ENCODE results near the gene ATF6.

The ATF6 gene

DNA sequence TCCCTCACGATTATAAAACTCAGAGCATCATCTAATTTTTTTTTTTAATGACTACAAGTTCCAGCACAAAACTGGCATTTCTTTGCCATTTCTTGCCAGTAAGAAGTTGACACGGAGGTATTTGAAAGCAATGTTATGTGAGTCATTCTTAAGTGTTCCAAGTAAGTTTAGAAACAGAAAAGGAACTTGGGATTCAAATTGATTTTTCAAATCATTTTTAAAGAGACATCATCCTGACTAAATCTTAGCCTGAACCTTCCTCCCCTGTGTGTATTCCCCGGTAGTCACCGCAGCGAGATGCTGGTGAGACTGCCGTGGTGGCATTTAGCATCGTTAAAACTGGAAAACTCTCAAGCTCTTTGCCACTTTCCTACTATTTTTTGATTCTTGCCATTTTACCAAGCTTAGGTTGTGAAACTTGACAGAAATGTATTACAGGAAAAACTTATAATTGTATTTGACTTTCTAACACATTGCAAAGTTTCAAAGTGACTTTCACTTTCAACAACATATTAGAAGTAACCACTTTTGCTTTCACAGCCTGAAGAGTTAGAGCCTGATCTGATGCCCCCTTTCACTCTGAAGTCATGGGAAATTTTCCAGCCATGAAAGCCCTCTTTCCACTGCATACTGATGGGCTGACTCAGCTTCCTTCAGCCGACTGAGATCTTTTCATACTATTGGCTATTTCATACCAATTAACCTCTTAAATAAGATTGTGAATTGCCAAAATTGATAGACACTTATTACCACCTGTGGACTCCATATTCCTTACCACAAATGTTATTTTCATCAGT lies 196.2 kb downstream of the ATF6 start:
- Histone ChIP-seq H3K9ac (ENCODE audit: low read length) (no peak overlapping the region), H2AFZ (ENCODE audit: low read length) (no peak overlapping the region), H3K9me3 (replicated peaks; ENCODE audit: insufficient read depth, low read length) (no peaks in the 10 kb centered on the region), H3F3A (ENCODE audit: insufficient read depth, low read length) (no peaks in the 10 kb centered on the region), H3K4me3 (ENCODE audit: low read length) (no peak overlapping the region), H3K4me1 (ENCODE audit: low read length) (0 out of 2 replicates have a peak, but pooled peaks cover 7% of the 10 kb centered on the region), H3K9me2 (replicated peaks; ENCODE audit: insufficient read depth, low read length) (no peaks in the 10 kb centered on the region), H3K36me3 (replicated peaks; ENCODE audit: insufficient read depth, low read length) (peaks cover 3% of the 10 kb centered on the region), H3K27me3 (replicated peaks; ENCODE audit: insufficient read depth, low read length) (no peaks in the 10 kb centered on the region), H3K79me2 (ENCODE audit: low read length) (no peaks in the 10 kb centered on the region), H4K20me1 (ENCODE audit: insufficient read depth, low read length) (no peaks in the 10 kb centered on the region), H3K4me2 (ENCODE audit: low read depth, low read length) (no peak overlapping the region), H3K27ac (ENCODE audit: low read length) (no peak overlapping the region)
- peak; percentile 36 for DNase-seq
- TF ChIP-seq, protein P1, sequence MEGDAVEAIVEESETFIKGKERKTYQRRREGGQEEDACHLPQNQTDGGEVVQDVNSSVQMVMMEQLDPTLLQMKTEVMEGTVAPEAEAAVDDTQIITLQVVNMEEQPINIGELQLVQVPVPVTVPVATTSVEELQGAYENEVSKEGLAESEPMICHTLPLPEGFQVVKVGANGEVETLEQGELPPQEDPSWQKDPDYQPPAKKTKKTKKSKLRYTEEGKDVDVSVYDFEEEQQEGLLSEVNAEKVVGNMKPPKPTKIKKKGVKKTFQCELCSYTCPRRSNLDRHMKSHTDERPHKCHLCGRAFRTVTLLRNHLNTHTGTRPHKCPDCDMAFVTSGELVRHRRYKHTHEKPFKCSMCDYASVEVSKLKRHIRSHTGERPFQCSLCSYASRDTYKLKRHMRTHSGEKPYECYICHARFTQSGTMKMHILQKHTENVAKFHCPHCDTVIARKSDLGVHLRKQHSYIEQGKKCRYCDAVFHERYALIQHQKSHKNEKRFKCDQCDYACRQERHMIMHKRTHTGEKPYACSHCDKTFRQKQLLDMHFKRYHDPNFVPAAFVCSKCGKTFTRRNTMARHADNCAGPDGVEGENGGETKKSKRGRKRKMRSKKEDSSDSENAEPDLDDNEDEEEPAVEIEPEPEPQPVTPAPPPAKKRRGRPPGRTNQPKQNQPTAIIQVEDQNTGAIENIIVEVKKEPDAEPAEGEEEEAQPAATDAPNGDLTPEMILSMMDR (IDR thresholded peaks at IDR 0.05; ENCODE audit: low read length), result no peak
- TF ChIP-seq EZH2phosphoT487 (IDR thresholded peaks at IDR 0.05; ENCODE audit: low read length) (no peak), EZH2 (optimal IDR thresholded peaks at IDR 0.05; ENCODE audit: low read depth, low read length) (no peak)

DNA sequence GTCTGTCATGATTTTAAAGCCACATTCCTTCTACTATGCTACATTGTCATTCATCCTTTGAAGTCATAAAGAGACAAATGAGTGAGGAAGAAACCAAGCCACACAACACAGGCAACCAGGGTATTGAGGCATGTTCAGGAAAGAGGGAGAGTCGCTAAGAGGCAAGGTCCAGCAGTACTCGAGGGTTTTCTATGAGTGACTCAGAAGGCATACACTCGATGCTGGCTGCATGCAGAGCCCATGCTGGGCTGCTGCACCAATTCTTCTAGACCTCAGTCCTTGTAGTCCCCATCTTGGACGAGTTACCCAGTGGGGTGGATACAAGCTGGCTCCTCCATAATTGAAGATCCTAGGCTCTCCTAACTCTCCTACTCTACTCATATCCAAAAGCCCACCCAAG lies 199.9 kb downstream of the ATF6 start:
- no peaks in the 10 kb centered on the region for H3K79me2 ChIP-seq (ENCODE audit: low read length)
- no peak overlapping the region for H3K4me3 ChIP-seq (ENCODE audit: low read length)
- DNase-seq, result no peak
- no peaks in the 10 kb centered on the region for H4K20me1 ChIP-seq (ENCODE audit: insufficient read depth, low read length)
- no peak overlapping the region for H3K4me2 ChIP-seq (ENCODE audit: low read depth, low read length)
- no peak overlapping the region for H3K9ac ChIP-seq (ENCODE audit: low read length)
- no peak overlapping the region for H3K27ac ChIP-seq (ENCODE audit: low read length)
- H3K9me2 ChIP-seq (replicated peaks; ENCODE audit: insufficient read depth, low read length), result no peaks in the 10 kb centered on the region
- no peaks in the 10 kb centered on the region for H3K9me3 ChIP-seq (replicated peaks; ENCODE audit: insufficient read depth, low read length)
- no peaks in the 10 kb centered on the region for H3K27me3 ChIP-seq (replicated peaks; ENCODE audit: insufficient read depth, low read length)
- H3K36me3 ChIP-seq (replicated peaks; ENCODE audit: insufficient read depth, low read length), result no peaks in the 10 kb centered on the region
- TF ChIP-seq EZH2 (optimal IDR thresholded peaks at IDR 0.05; ENCODE audit: low read depth, low read length) (no peak), EZH2phosphoT487 (IDR thresholded peaks at IDR 0.05; ENCODE audit: low read length) (no peak)
- TF ChIP-seq, protein P1 (IDR thresholded peaks at IDR 0.05; ENCODE audit: low read length), result no peak
- no peak overlapping the region for H2AFZ ChIP-seq (ENCODE audit: low read length)
- 0 out of 2 replicates have a peak, but pooled peaks cover 7% of the 10 kb centered on the region for H3K4me1 ChIP-seq (ENCODE audit: low read length)
- no peaks in the 10 kb centered on the region for H3F3A ChIP-seq (ENCODE audit: insufficient read depth, low read length)

GRCh38 chr1:161970036-161970435 lies 203.9 kb downstream of the ATF6 start:
- Histone ChIP-seq H3K9ac (ENCODE audit: low read length) (no peak overlapping the region), H3K27me3 (replicated peaks; ENCODE audit: insufficient read depth, low read length) (no peaks in the 10 kb centered on the region), H3K9me2 (replicated peaks; ENCODE audit: insufficient read depth, low read length) (no peaks in the 10 kb centered on the region), H3K4me1 (ENCODE audit: low read length) (no peaks in the 10 kb centered on the region), H4K20me1 (ENCODE audit: insufficient read depth, low read length) (no peaks in the 10 kb centered on the region), H3K4me3 (ENCODE audit: low read length) (no peak overlapping the region), H3F3A (ENCODE audit: insufficient read depth, low read length) (no peaks in the 10 kb centered on the region), H3K9me3 (replicated peaks; ENCODE audit: insufficient read depth, low read length) (no peaks in the 10 kb centered on the region), H3K36me3 (replicated peaks; ENCODE audit: insufficient read depth, low read length) (no peaks in the 10 kb centered on the region), H3K79me2 (ENCODE audit: low read length) (no peaks in the 10 kb centered on the region), H3K4me2 (ENCODE audit: low read depth, low read length) (no peak overlapping the region), H3K27ac (ENCODE audit: low read length) (no peak overlapping the region), H2AFZ (ENCODE audit: low read length) (no peak overlapping the region)
- DNase-seq, result no peak
- TF ChIP-seq, protein P1 (IDR thresholded peaks at IDR 0.05; ENCODE audit: low read length), result no peak
- TF ChIP-seq EZH2 (optimal IDR thresholded peaks at IDR 0.05; ENCODE audit: low read depth, low read length), result no peak
- no peak for TF ChIP-seq EZH2phosphoT487 (IDR thresholded peaks at IDR 0.05; ENCODE audit: low read length)

All from MM.1S (cell line).